Muscle of leg (tissue), 16 donors: ENCODE results near the gene AGTRAP. TPM values are rescaled to one million over a fixed set of nuclear protein-coding genes. Genes with fewer than 3 reads are reported as not detected.
A peak's percentile ranks its signal among the peaks of the same experiment; 100 is the strongest.

Experiments used
- DNase-seq: peaks from one replicate; pipeline ENCODE4 v3.0.0; 2013
- H3K27ac ChIP-seq: one replicate; pipeline ENCODE4 v1.5.1; 2013; ENCODE audit warnings: mild to moderate bottlenecking, low read length, control low read depth
- H3K27me3 ChIP-seq: one replicate; pipeline ENCODE4 v1.6.1; 2013; ENCODE audit warnings: low read length; ENCODE audit not compliant: control insufficient read depth, insufficient read depth
- H3K36me3 ChIP-seq: one replicate; pipeline ENCODE4 v1.6.1; 2013; ENCODE audit warnings: low read length; ENCODE audit not compliant: control insufficient read depth, insufficient read depth
- H3K4me1 ChIP-seq: one replicate; pipeline ENCODE4 v1.6.1; 2013; ENCODE audit warnings: low read length; ENCODE audit not compliant: control insufficient read depth, insufficient read depth
- H3K4me3 ChIP-seq: one replicate; pipeline ENCODE4 v1.5.1; 2013; ENCODE audit warnings: low read length, control low read depth
- H3K9me3 ChIP-seq: replicated peaks from 2 replicates; pipeline ENCODE4 v1.6.1; 2013; ENCODE audit warnings: low read depth, low read length; ENCODE audit not compliant: control insufficient read depth
- WGBS: methylation state at CpG from one replicate; pipeline ENCODE4 v1.1.5; 2013; ENCODE audit warnings: missing lambda C conversion rate; ENCODE audit not compliant: insufficient coverage; 5-methylcytosine and 5-hydroxymethylcytosine counted together
- long read RNA-seq, 11 donors: transcript quantifications; one replicate each; lab custom pipeline, GENCODE V29; 2026
- polyA plus RNA-seq, 8 donors: library from polyadenylated mRNA; unstranded; fragments of 120-200 nt; gene quantifications; one replicate each; pipeline versions ENCODE4 v1.2.1 to v1.2.3, GENCODE V29; 2013; ENCODE audit warnings: inconsistent platforms in 1 of 8, low replicate concordance in 1 of 8; ENCODE audit not compliant: insufficient read length in 8 of 8, insufficient read depth in 1 of 8
- total RNA-seq: library from RNA; stranded (reverse); fragments of 120-200 nt; gene quantifications from one replicate; pipeline ENCODE4 v1.2.4, GENCODE V29; 2013

AGTRAP gene, protein sequence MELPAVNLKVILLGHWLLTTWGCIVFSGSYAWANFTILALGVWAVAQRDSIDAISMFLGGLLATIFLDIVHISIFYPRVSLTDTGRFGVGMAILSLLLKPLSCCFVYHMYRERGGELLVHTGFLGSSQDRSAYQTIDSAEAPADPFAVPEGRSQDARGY
- total RNA-seq (24.8 TPM), polyA plus RNA-seq (10 to 100 TPM; 14.8 to 22.3 (median 17.4) TPM)
- long read RNA-seq, donor 1, transcript AGTRAP-201 (5 exons, 1,107 nt), result major isoform, 9 of 14 reads
- long read RNA-seq, donor 1, partial matches to known transcripts, result 5 of 14 reads
- long read RNA-seq, donor 1, other reads (novel, unspliced or antisense), result 0 of 14 reads
- long read RNA-seq, donor 2, partial matches to known transcripts, result 0 of 2 reads
- long read RNA-seq, donor 2, other reads (novel, unspliced or antisense), result 0 of 2 reads
- long read RNA-seq, donor 3, transcript AGTRAP-201 (5 exons, 1,107 nt), result major isoform, 18 of 28 reads
- long read RNA-seq, donor 3, partial matches to known transcripts, result 9 of 28 reads
- long read RNA-seq, donor 3, other reads (novel, unspliced or antisense), result 0 of 28 reads
- long read RNA-seq, donor 4, transcript AGTRAP-201 (5 exons, 1,107 nt), result major isoform, 16 of 17 reads
- long read RNA-seq, donor 4, partial matches to known transcripts, result 0 of 17 reads
- long read RNA-seq, donor 4, other reads (novel, unspliced or antisense), result 0 of 17 reads
- long read RNA-seq, donor 5, transcript AGTRAP-201 (5 exons, 1,107 nt), result major isoform, 24 of 35 reads
- long read RNA-seq, donor 5, partial matches to known transcripts, result 7 of 35 reads
- long read RNA-seq, donor 5, other reads (novel, unspliced or antisense), result 0 of 35 reads
- long read RNA-seq, donor 6, transcript AGTRAP-201 (5 exons, 1,107 nt), result major isoform, 9 of 14 reads
- long read RNA-seq, donor 6, partial matches to known transcripts, result 0 of 14 reads
- long read RNA-seq, donor 6, other reads (novel, unspliced or antisense), result 0 of 14 reads
- long read RNA-seq, donor 7, transcript AGTRAP-201 (5 exons, 1,107 nt), result major isoform, 12 of 17 reads
- long read RNA-seq, donor 7, partial matches to known transcripts, result 0 of 17 reads
- long read RNA-seq, donor 7, other reads (novel, unspliced or antisense), result 0 of 17 reads
- long read RNA-seq, donor 8, transcript AGTRAP-201 (5 exons, 1,107 nt), result major isoform, 6 of 8 reads
- long read RNA-seq, donor 8, partial matches to known transcripts, result 0 of 8 reads
- long read RNA-seq, donor 8, other reads (novel, unspliced or antisense), result 0 of 8 reads
- long read RNA-seq, donor 9, partial matches to known transcripts, result 0 of 4 reads
- long read RNA-seq, donor 9, other reads (novel, unspliced or antisense), result 0 of 4 reads
- long read RNA-seq, donor 10, transcript AGTRAP-201 (5 exons, 1,107 nt), result major isoform, 18 of 23 reads
- long read RNA-seq, donor 10, partial matches to known transcripts, result 0 of 23 reads
- long read RNA-seq, donor 10, other reads (novel, unspliced or antisense), result 0 of 23 reads
- long read RNA-seq, donor 11, transcript AGTRAP-201 (5 exons, 1,107 nt), result major isoform, 8 of 10 reads
- long read RNA-seq, donor 11, partial matches to known transcripts, result 0 of 10 reads
- long read RNA-seq, donor 11, other reads (novel, unspliced or antisense), result 0 of 10 reads

GRCh38 chr1:11735854-11736745 is at the start of gene AGTRAP:
Gene AGTRAP, plus strand, starts transcription at chr1:11736136. Its CDS starts 73 bp downstream, at chr1:11736209.
- peak within 1 kb of the TSS; percentile 87 for H3K4me3 ChIP-seq
- no peaks in the 10 kb centered on the region for H3K27me3 ChIP-seq
- DNase-seq, result peak; percentile 98
- H3K9me3 ChIP-seq, result no peaks in the 10 kb centered on the region
- peak within 1 kb of the TSS; percentile 92 for H3K27ac ChIP-seq
- under 1% methylated on average over 46 of the region's 59 CpGs for WGBS
- H3K4me1 ChIP-seq, result peaks cover 29% of the 10 kb centered on the region
- H3K36me3 ChIP-seq, result no peaks in the 10 kb centered on the region

GRCh38 chr1:11688506-11688905 is 47.4 kb upstream of the AGTRAP start:
- Histone ChIP-seq H3K27ac (no peak overlapping the region), H3K36me3 (no peaks in the 10 kb centered on the region), H3K4me3 (no peak overlapping the region), H3K27me3 (peaks cover 50% of the 10 kb centered on the region), H3K9me3 (no peaks in the 10 kb centered on the region), H3K4me1 (peaks cover 17% of the 10 kb centered on the region)
- DNase-seq, result no peak
- WGBS, result 80% methylated on average over 1 of the region's 4 CpGs

- Histone ChIP-seq H3K27me3 (peaks cover 64% of the 10 kb centered on the region), H3K9me3 (no peaks in the 10 kb centered on the region), H3K4me1 (peaks cover 17% of the 10 kb centered on the region), H3K4me3 (peak overlapping the region; percentile 36), H3K36me3 (no peaks in the 10 kb centered on the region), H3K27ac (no peak overlapping the region)
- DNase-seq, result peak; percentile 55
- WGBS, result 5% methylated on average over 50 of the region's 64 CpGs
Measured at GRCh38 chr1:11690397-11691301, 45.3 kb upstream of the AGTRAP start.

DNA sequence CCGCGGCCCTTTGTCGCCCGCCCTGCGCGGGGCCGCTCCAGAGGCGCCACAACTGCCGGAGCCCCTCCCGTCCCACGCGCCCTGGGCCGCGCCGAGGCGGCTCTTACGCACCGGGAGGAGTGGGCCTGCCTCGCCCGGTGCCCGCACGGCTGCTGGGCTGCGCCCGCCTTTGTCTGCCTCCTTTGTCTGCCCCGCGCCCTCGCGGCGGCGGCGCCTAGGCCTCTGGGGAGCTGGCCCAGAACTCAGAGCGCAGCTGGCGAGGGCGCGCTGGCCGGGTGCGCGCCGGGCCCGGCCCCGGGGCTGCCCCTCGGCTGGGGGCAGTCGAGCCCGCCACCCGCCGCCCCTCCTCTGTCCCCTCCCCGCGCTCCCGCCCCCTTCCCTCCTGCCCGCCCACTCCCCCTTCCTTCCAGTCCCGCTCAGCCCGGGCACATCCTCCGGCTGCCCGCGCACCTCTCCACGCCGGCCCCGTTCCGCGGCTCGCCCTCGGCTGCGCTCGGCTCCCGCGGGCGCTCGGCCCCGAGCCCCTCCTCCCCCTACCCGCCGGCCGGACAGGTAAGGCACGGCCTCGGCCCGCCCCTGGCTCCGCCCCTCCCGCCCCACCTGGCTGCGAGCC is 44.5 kb upstream of the AGTRAP start, which contains the start of gene DRAXIN:
TSS of gene DRAXIN (plus strand) at position 409 of the 613 bp plus-strand sequence. CDS start 14,549 bp downstream, outside the sequence.
- Histone ChIP-seq H3K27ac (no peak within 1 kb of the TSS), H3K27me3 (peaks cover 66% of the 10 kb centered on the region), H3K9me3 (no peaks in the 10 kb centered on the region), H3K36me3 (no peaks in the 10 kb centered on the region), H3K4me1 (peaks cover 17% of the 10 kb centered on the region), H3K4me3 (peak within 1 kb of the TSS; percentile 36)
- no peak for DNase-seq
- WGBS, result under 1% methylated on average over 70 of the region's 78 CpGs

DNA sequence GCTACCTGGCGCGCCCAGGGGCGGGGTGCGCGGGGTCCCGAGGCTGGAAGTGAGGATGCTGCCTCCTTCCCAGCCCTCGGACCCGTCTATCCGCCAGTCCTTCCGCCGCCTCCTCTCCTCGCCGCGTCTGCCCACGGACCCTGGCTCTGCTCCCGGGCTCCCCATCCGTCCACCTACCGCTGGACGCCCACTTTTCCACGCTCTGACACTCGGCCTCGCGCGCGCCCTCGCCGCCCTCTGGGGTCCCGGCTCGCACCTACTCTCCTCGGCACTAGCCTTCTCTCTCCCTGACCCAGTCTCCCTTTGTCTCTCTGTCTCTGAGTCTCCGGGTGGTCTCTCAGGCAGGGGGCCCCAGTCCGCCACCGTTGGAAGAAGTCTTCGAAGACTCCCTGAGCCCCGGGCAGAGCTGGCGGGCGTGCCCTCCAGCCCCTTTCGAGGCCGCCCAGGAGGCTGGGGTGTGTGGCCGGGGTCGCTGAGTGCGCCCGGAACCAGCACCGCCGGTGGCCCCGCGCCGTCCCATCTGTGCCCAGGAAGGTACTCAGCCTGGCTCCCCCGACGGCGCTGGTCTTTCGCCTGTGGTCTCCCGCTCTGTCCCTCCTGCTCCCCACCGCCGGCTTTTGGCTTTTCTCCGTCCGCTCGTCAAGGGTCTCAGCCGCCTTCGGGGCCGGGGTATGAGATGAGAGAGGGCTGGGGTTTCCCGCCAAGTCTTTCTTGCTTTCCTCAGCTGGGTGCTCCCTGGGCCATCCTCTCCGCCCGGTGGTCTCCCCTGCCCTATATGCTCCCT is 43.8 kb upstream of the AGTRAP start:
- no peak for DNase-seq
- no peaks in the 10 kb centered on the region for H3K9me3 ChIP-seq
- 4% methylated on average over 57 of the region's 64 CpGs for WGBS
- H3K36me3 ChIP-seq, result no peaks in the 10 kb centered on the region
- H3K27me3 ChIP-seq, result peaks cover 67% of the 10 kb centered on the region
- H3K27ac ChIP-seq, result no peak overlapping the region
- peaks cover 17% of the 10 kb centered on the region for H3K4me1 ChIP-seq
- H3K4me3 ChIP-seq, result no peak overlapping the region

GRCh38 chr1:11693024-11693590 is 42.8 kb upstream of the AGTRAP start:
- WGBS, result 21% methylated on average over 4 of the region's 6 CpGs
- Histone ChIP-seq H3K4me3 (no peak overlapping the region), H3K4me1 (peaks cover 17% of the 10 kb centered on the region), H3K27me3 (peaks cover 68% of the 10 kb centered on the region), H3K27ac (no peak overlapping the region), H3K36me3 (no peaks in the 10 kb centered on the region), H3K9me3 (no peaks in the 10 kb centered on the region)
- no peak for DNase-seq

GRCh38 chr1:11693917-11694316 is 42.0 kb upstream of the AGTRAP start:
- Histone ChIP-seq H3K4me1 (peaks cover 19% of the 10 kb centered on the region), H3K36me3 (no peaks in the 10 kb centered on the region), H3K9me3 (no peaks in the 10 kb centered on the region), H3K4me3 (no peak overlapping the region), H3K27ac (no peak overlapping the region), H3K27me3 (peaks cover 69% of the 10 kb centered on the region)
- no peak for DNase-seq
- 57% methylated on average over 3 of the region's 5 CpGs for WGBS
